ENCODE data around the gene SAE1.

SAE1 gene

GRCh38 chr19:47113850-47114651, 16.6 kb upstream of the SAE1 start:
- peak overlapping the region; percentile 100 for H3K27ac ChIP-seq (ENCODE audit: low read length)
- no peaks in the 10 kb centered on the region for H3K9me3 ChIP-seq (ENCODE audit: control insufficient read depth in 1 of 2, low read length in 2 of 2)
- H3K27me3 ChIP-seq (ENCODE audit: low read depth, low read length) = no peaks in the 10 kb centered on the region
- H3K36me3 ChIP-seq (ENCODE audit: control insufficient read depth in 1 of 2, insufficient read depth in 2 of 2, low read length in 2 of 2) = peaks cover 0 to 27% of the 10 kb centered on the region in 2 donors
- H3K4me3 ChIP-seq (ENCODE audit: low read depth in 1 of 2, low read length in 2 of 2) = peak overlapping the region; percentile 94 to 96
- peaks cover 10 to 11% of the 10 kb centered on the region in 2 donors for H3K4me1 ChIP-seq (ENCODE audit: control insufficient read depth in 1 of 2, insufficient read depth in 2 of 2, low read length in 2 of 2)

DNA sequence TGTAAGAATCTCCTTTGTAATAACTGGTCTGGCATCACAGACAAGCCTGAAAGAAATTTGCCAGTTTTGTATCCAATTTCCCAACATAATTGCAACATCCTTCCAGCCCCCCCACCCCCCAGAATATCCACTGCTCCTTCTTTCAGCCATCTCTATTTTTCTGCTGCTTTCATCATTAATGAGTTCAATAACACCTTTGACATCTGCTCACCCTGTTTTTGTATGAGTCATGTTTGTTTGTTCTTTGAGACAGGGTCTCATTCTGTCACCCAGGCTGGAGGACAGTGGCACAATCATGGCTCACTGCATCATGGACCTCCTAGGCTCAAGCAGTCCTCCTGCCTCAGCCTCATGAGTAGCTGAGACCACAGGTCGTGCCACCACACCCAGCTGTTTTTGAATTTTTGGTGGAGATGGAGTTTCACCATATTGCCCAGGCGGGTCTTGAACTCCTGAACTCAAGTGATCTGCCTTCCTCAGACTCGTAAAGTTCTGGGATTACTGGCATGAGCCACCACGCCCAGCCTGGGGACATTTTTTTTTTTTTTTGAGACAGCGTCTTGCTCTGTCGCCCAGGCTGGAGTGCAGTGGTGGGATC, 10.1 kb upstream of the SAE1 start:
- no peaks in the 10 kb centered on the region for H3K9me3 ChIP-seq (ENCODE audit: control insufficient read depth in 1 of 2, low read length in 2 of 2)
- no peaks in the 10 kb centered on the region for H3K27me3 ChIP-seq (ENCODE audit: low read depth, low read length)
- H3K36me3 ChIP-seq (ENCODE audit: control insufficient read depth in 1 of 2, insufficient read depth in 2 of 2, low read length in 2 of 2) = no peaks in the 10 kb centered on the region
- no peak overlapping the region for H3K4me3 ChIP-seq (ENCODE audit: low read depth in 1 of 2, low read length in 2 of 2)
- no peak overlapping the region for H3K27ac ChIP-seq (ENCODE audit: low read length)
- peaks cover 0 to 3% of the 10 kb centered on the region in 2 donors for H3K4me1 ChIP-seq (ENCODE audit: control insufficient read depth in 1 of 2, insufficient read depth in 2 of 2, low read length in 2 of 2)

DNA sequence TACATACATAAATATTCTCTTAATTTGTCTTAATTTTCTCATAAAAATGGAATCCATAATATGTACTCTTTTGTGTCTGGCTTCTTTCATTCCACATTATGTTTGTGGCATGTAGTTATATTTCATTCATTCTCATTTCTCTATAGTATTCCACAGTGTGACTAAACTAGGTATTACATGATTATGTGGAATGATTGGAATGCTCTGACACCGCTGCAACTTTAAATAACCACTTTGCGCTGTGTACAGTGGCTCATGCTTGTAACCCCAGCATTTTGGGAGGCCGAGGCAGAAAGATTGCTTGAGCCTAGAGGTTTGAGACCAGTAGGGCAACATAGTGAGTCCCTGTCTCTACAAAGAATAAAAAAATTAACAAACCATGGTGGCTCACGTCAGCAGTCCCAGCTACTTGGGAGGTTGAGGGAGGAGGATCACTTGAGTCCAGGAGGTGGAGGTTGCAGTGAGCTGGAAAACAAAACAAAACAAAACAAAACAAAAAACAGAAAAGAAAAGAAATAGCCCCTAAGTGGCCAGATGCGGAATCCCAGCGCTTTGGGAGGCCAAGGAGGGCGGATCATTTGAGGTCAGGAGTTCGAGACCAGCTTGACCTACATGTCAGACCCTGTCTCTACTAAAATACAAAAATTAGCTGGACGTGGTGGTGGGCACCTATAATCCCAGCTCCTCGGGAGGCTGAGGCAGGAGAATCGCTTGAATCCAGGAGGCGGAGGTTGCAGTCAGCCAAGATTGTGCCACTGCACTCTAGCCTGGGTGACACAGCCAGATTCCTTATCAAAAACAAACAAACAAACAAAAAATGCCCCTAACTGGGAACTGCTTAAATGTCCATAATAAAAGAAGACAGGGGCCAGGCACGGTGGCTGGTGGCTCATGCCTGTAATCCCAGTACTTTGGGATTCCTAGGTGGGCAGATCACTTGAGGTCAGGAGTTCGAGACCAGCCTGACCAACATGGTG, 8.0 kb upstream of the SAE1 start:
- no peaks in the 10 kb centered on the region for H3K27me3 ChIP-seq (ENCODE audit: low read depth, low read length)
- peaks cover 0 to 3% of the 10 kb centered on the region in 2 donors for H3K4me1 ChIP-seq (ENCODE audit: control insufficient read depth in 1 of 2, insufficient read depth in 2 of 2, low read length in 2 of 2)
- no peaks in the 10 kb centered on the region for H3K9me3 ChIP-seq (ENCODE audit: control insufficient read depth in 1 of 2, low read length in 2 of 2)
- H3K36me3 ChIP-seq (ENCODE audit: control insufficient read depth in 1 of 2, insufficient read depth in 2 of 2, low read length in 2 of 2) = no peaks in the 10 kb centered on the region
- no peak overlapping the region for H3K4me3 ChIP-seq (ENCODE audit: low read depth in 1 of 2, low read length in 2 of 2)
- no peak overlapping the region for H3K27ac ChIP-seq (ENCODE audit: low read length)

DNA sequence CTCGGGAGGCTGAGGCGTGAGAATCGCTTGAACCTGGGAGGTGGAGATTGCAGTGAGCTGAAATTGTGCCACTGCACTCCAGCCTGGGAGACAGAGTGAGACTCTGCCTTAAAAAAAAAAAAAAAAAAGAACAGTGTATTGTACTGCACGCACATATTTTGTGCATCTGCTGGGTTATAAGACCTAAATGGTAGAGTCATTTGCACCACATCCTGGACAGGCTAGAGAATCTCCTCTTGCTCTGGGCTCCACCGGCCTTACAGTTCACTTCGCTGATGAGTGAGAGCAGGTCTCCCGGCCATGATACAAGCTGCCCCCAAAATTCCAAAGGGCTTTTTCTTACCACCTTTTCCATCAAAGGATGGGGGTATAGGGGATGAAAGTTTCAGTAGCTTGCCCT, 7.2 kb upstream of the SAE1 start:
- Histone ChIP-seq H3K27me3 (ENCODE audit: low read depth, low read length) (no peaks in the 10 kb centered on the region), H3K27ac (ENCODE audit: low read length) (no peak overlapping the region), H3K36me3 (ENCODE audit: control insufficient read depth in 1 of 2, insufficient read depth in 2 of 2, low read length in 2 of 2) (no peaks in the 10 kb centered on the region), H3K4me1 (ENCODE audit: control insufficient read depth in 1 of 2, insufficient read depth in 2 of 2, low read length in 2 of 2) (peaks cover 0 to 3% of the 10 kb centered on the region in 2 donors), H3K4me3 (ENCODE audit: low read depth in 1 of 2, low read length in 2 of 2) (no peak overlapping the region), H3K9me3 (ENCODE audit: control insufficient read depth in 1 of 2, low read length in 2 of 2) (no peaks in the 10 kb centered on the region)

GRCh38 chr19:47124937-47125668, 5.5 kb upstream of the SAE1 start:
- H3K36me3 ChIP-seq (ENCODE audit: control insufficient read depth in 1 of 2, insufficient read depth in 2 of 2, low read length in 2 of 2) = no peaks in the 10 kb centered on the region
- no peaks in the 10 kb centered on the region for H3K27me3 ChIP-seq (ENCODE audit: low read depth, low read length)
- no peak overlapping the region for H3K27ac ChIP-seq (ENCODE audit: low read length)
- H3K4me3 ChIP-seq (ENCODE audit: low read depth in 1 of 2, low read length in 2 of 2) = no peak overlapping the region
- H3K4me1 ChIP-seq (ENCODE audit: control insufficient read depth in 1 of 2, insufficient read depth in 2 of 2, low read length in 2 of 2) = peaks cover 0 to 3% of the 10 kb centered on the region in 2 donors
- H3K9me3 ChIP-seq (ENCODE audit: control insufficient read depth in 1 of 2, low read length in 2 of 2) = no peaks in the 10 kb centered on the region

GRCh38 chr19:47125669-47125938, 5.0 kb upstream of the SAE1 start:
- Histone ChIP-seq H3K4me1 (ENCODE audit: control insufficient read depth in 1 of 2, insufficient read depth in 2 of 2, low read length in 2 of 2) (peaks cover 0 to 6% of the 10 kb centered on the region in 2 donors), H3K36me3 (ENCODE audit: control insufficient read depth in 1 of 2, insufficient read depth in 2 of 2, low read length in 2 of 2) (no peaks in the 10 kb centered on the region), H3K4me3 (ENCODE audit: low read depth in 1 of 2, low read length in 2 of 2) (no peak overlapping the region), H3K9me3 (ENCODE audit: control insufficient read depth in 1 of 2, low read length in 2 of 2) (no peaks in the 10 kb centered on the region), H3K27ac (ENCODE audit: low read length) (no peak overlapping the region), H3K27me3 (ENCODE audit: low read depth, low read length) (no peaks in the 10 kb centered on the region)

- no peak overlapping the region for H3K27ac ChIP-seq (ENCODE audit: low read length)
- H3K36me3 ChIP-seq (ENCODE audit: control insufficient read depth in 1 of 2, insufficient read depth in 2 of 2, low read length in 2 of 2) = no peaks in the 10 kb centered on the region
Observed at GRCh38 chr19:47129579-47129978, 1.1 kb upstream of the SAE1 start.

DNA sequence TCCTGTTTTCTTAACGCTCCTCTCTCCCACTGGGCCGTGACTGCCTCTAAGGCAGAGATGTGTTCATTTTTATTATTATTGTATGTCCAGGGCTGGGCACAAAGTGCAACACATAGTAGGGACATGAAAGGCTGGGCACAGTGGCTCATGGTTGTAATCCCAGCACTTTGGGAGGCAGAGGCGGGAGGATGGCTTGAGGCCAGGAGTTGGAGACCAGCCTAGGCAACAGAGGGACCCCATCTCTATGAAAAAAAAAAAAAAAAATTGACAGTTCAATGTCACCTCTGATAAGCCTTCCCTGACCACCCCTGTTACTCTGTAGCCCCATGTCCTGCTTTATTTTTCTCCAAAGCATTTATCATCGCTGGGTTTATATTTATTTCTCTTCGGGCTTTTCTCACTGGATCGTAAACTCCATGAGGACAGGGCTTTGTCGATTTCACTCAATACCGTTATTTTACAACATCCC, 481 bp upstream of the SAE1 start:
- H3K4me3 ChIP-seq (ENCODE audit: low read depth in 1 of 2, low read length in 2 of 2) = peak overlapping the region; percentile 80 to 95
- H3K27ac ChIP-seq (ENCODE audit: low read length) = no peak overlapping the region
- H3K27me3 ChIP-seq (ENCODE audit: low read depth, low read length) = no peaks in the 10 kb centered on the region
- H3K4me1 ChIP-seq (ENCODE audit: control insufficient read depth in 1 of 2, insufficient read depth in 2 of 2, low read length in 2 of 2) = peaks cover 0 to 33% of the 10 kb centered on the region in 2 donors
- no peaks in the 10 kb centered on the region for H3K9me3 ChIP-seq (ENCODE audit: control insufficient read depth in 1 of 2, low read length in 2 of 2)
- H3K36me3 ChIP-seq (ENCODE audit: control insufficient read depth in 1 of 2, insufficient read depth in 2 of 2, low read length in 2 of 2) = no peaks in the 10 kb centered on the region

More at GRCh38 chr19:47129579-47129978, 1.1 kb upstream of the SAE1 start:
- H3K4me1 ChIP-seq (ENCODE audit: control insufficient read depth in 1 of 2, insufficient read depth in 2 of 2, low read length in 2 of 2) = peaks cover 0 to 31% of the 10 kb centered on the region in 2 donors
- H3K27me3 ChIP-seq (ENCODE audit: low read depth, low read length) = no peaks in the 10 kb centered on the region
- H3K9me3 ChIP-seq (ENCODE audit: control insufficient read depth in 1 of 2, low read length in 2 of 2) = no peaks in the 10 kb centered on the region
- H3K4me3 ChIP-seq (ENCODE audit: low read depth in 1 of 2, low read length in 2 of 2) = no peak overlapping the region

- H3K4me3 ChIP-seq (ENCODE audit: low read depth in 1 of 2, low read length in 2 of 2) = peak overlapping the region in 1 of 2 donors; percentile 80
- peaks cover 0 to 4% of the 10 kb centered on the region in 2 donors for H3K36me3 ChIP-seq (ENCODE audit: control insufficient read depth in 1 of 2, insufficient read depth in 2 of 2, low read length in 2 of 2)
- H3K27ac ChIP-seq (ENCODE audit: low read length) = no peak overlapping the region
- H3K9me3 ChIP-seq (ENCODE audit: control insufficient read depth in 1 of 2, low read length in 2 of 2) = no peaks in the 10 kb centered on the region
- H3K4me1 ChIP-seq (ENCODE audit: control insufficient read depth in 1 of 2, insufficient read depth in 2 of 2, low read length in 2 of 2) = peaks cover 0 to 33% of the 10 kb centered on the region in 2 donors
- H3K27me3 ChIP-seq (ENCODE audit: low read depth, low read length) = no peaks in the 10 kb centered on the region
Observed at GRCh38 chr19:47132194-47132852, 1.7 kb downstream of the SAE1 start.

GRCh38 chr19:47133021-47133471, 2.4 kb downstream of the SAE1 start:
- H3K36me3 ChIP-seq (ENCODE audit: control insufficient read depth in 1 of 2, insufficient read depth in 2 of 2, low read length in 2 of 2) = peaks cover 0 to 4% of the 10 kb centered on the region in 2 donors
- H3K27me3 ChIP-seq (ENCODE audit: low read depth, low read length) = no peaks in the 10 kb centered on the region
- H3K9me3 ChIP-seq (ENCODE audit: control insufficient read depth in 1 of 2, low read length in 2 of 2) = no peaks in the 10 kb centered on the region
- no peak overlapping the region for H3K4me3 ChIP-seq (ENCODE audit: low read depth in 1 of 2, low read length in 2 of 2)
- peaks cover 0 to 33% of the 10 kb centered on the region in 2 donors for H3K4me1 ChIP-seq (ENCODE audit: control insufficient read depth in 1 of 2, insufficient read depth in 2 of 2, low read length in 2 of 2)
- no peak overlapping the region for H3K27ac ChIP-seq (ENCODE audit: low read length)
